DND-41 (cell line): Measurements from ENCODE around the gene CD74.

Experiments
- ATAC-seq: fragments of 200-7000 bp; cut with Tn5 transposase; 3 replicates; pipeline ENCODE4 v1.9.1; 2021; ENCODE audit warnings: low read depth; ENCODE audit not compliant: insufficient read depth
- DNase-seq: peaks from one replicate; pipeline ENCODE4 v3.0.0-alpha.2; 2020
- H2AFZ ChIP-seq: 2 replicates; pipeline ENCODE4 v1.6.0; 2012; ENCODE audit warnings: low read depth, low read length
- H3K27ac ChIP-seq: 2 replicates; pipeline ENCODE4 v1.5.1; 2012; ENCODE audit warnings: low read length, inconsistent platforms
- H3K27me3 ChIP-seq: fragments of 200-600 bp; sonication (generic); 2 replicates; pipeline ENCODE4 v1.6.0; 2012; ENCODE audit warnings: low read length, mild to moderate bottlenecking, inconsistent platforms; ENCODE audit not compliant: insufficient read depth, poor library complexity
- H3K36me3 ChIP-seq: 2 replicates; pipeline ENCODE4 v1.5.1; 2012; ENCODE audit warnings: low read length, inconsistent platforms; ENCODE audit not compliant: insufficient read depth
- H3K4me1 ChIP-seq: 2 replicates; pipeline ENCODE4 v1.5.1; 2012; ENCODE audit warnings: mild to moderate bottlenecking, low read length; ENCODE audit not compliant: insufficient read depth
- H3K4me2 ChIP-seq: 2 replicates; pipeline ENCODE4 v1.6.0; 2012; ENCODE audit warnings: mild to moderate bottlenecking, moderate library complexity, low read length, inconsistent platforms; ENCODE audit not compliant: insufficient read depth
- H3K4me3 ChIP-seq, 2 experiments: fragments of 200-600 bp in 1 of 2; shearing (Covaris generic) in 1 of 2; 2 replicates each; pipeline ENCODE4 v1.5.1; 2012 to 2016; ENCODE audit warnings: inconsistent platforms in 2 of 2, low read length in 2 of 2, mild to moderate bottlenecking in 2 of 2, low read depth in 1 of 2, moderate library complexity in 1 of 2
- H3K79me2 ChIP-seq: 2 replicates; pipeline ENCODE4 v1.6.0; 2012; ENCODE audit warnings: low read length, inconsistent platforms; ENCODE audit not compliant: insufficient read depth
- H3K9ac ChIP-seq: 2 replicates; pipeline ENCODE4 v1.6.0; 2012; ENCODE audit warnings: low read depth, mild to moderate bottlenecking, inconsistent platforms, low read length, moderate library complexity
- H3K9me3 ChIP-seq: 2 replicates; pipeline ENCODE4 v1.5.1; 2012; ENCODE audit warnings: low read length, moderate library complexity, mild to moderate bottlenecking, inconsistent platforms; ENCODE audit not compliant: insufficient read depth, severe bottlenecking
- H4K20me1 ChIP-seq: 2 replicates; pipeline ENCODE4 v1.6.0; 2012; ENCODE audit warnings: low read length; ENCODE audit not compliant: insufficient read depth
- CTCF ChIP-seq: IDR thresholded peaks from 2 replicates; pipeline ENCODE4 v1.5.1; 2012; ENCODE audit warnings: borderline replicate concordance, low read length, moderate library complexity, mild to moderate bottlenecking; ENCODE audit not compliant: poor library complexity, severe bottlenecking; ENCODE audit errors: extremely low read depth
- EZH2 ChIP-seq: IDR thresholded peaks from 3 replicates; pipeline ENCODE4 v1.6.1; 2012; ENCODE audit warnings: borderline replicate concordance, low read depth, mild to moderate bottlenecking, moderate library complexity, low read length, inconsistent platforms; ENCODE audit not compliant: severe bottlenecking

CD74 gene

DNA sequence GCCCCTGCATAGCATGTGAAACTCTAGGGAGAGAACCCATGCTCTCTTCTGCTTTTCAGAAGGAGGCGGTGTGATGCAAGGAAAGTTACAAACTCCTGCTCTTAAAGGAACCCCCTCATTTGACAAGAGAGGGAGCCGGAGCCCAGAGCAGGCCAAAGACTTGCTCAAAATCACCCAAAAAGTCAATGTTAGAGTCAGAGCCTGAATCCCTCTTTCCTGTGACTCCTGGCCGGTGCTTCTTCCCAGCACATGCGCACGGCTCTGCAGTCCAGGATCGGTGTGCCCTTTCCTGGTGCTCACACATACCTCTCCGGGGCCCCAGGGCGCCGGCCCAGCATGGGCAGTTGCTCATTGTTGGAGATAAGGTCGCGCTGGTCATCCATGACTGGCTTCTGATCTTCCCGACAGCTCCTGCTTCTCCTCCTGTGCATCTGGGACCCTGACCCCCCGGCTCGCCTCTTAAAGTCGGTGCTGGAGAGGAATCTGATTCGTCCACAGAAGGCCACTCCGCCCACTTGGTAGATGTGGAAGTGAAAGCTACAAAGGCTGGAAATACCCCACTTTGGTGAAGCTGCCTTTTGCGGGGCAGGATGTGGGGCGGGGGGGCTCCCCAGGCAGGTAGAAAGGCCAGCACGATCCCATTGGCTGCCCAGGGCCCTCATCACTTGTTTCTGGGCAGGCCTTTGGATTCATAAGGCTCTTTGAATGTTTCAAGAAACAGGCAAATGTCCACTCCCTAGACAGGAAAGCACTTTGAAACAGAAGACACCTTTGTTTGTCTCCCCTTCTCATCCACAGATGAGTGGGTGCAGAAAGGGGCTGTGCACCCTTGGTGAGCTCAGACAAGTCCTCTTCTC, at the start of gene CD74:
Gene CD74 (minus strand): TSS at position 592 of the 857 bp plus-strand sequence. CDS start 161 bp downstream, at position 431.
- H3K4me2 ChIP-seq: no peak within 1 kb of the TSS
- no peaks in the 10 kb centered on the region for H3K4me1 ChIP-seq
- DNase-seq (peak; percentile 16), ATAC-seq (peak; percentile 29; the same call in 1 of the 3 replicates)
- no peaks in the 10 kb centered on the region for H3K9me3 ChIP-seq
- no peak within 1 kb of the TSS for H3K9ac ChIP-seq
- H4K20me1 ChIP-seq: no peaks in the 10 kb centered on the region
- H3K36me3 ChIP-seq: no peaks in the 10 kb centered on the region
- no peaks in the 10 kb centered on the region for H3K79me2 ChIP-seq
- TF ChIP-seq EZH2 (no peak), CTCF (no peak)
- no peaks in the 10 kb centered on the region for H3K27me3 ChIP-seq
- no peak within 1 kb of the TSS for H3K27ac ChIP-seq
- no peak within 1 kb of the TSS for H3K4me3 ChIP-seq
- no peak within 1 kb of the TSS for H2AFZ ChIP-seq

DNA sequence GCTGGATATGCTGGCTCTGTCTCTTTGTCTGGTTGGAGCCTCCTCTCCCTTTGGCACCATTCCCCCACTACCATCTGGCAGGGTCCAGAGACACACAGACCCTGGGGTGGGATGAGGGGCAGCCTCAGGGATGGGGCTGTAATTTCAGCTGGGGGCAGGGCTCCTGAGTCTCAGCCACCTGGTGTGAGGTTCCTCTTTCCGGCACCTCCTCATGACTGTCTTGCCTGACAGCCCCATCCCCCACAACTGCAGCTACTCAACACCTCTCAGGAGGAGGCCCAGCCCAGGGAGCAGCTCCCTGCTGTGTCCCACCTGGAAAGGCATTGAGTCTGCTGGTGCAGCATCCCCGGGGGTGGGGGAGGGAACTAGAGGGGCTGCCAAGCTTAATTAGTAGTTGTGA, 48.5 kb upstream of the CD74 start:
- DNase-seq: no peak
- Histone ChIP-seq H2AFZ (no peak overlapping the region), H4K20me1 (no peaks in the 10 kb centered on the region), H3K9me3 (no peaks in the 10 kb centered on the region), H3K9ac (no peak overlapping the region), H3K27me3 (no peaks in the 10 kb centered on the region), H3K79me2 (no peaks in the 10 kb centered on the region), H3K4me2 (no peak overlapping the region), H3K4me3 (no peak overlapping the region), H3K27ac (no peak overlapping the region), H3K4me1 (peaks cover 17% of the 10 kb centered on the region), H3K36me3 (no peaks in the 10 kb centered on the region)
- ATAC-seq: no peak
- TF ChIP-seq CTCF (no peak), EZH2 (no peak)

DNA sequence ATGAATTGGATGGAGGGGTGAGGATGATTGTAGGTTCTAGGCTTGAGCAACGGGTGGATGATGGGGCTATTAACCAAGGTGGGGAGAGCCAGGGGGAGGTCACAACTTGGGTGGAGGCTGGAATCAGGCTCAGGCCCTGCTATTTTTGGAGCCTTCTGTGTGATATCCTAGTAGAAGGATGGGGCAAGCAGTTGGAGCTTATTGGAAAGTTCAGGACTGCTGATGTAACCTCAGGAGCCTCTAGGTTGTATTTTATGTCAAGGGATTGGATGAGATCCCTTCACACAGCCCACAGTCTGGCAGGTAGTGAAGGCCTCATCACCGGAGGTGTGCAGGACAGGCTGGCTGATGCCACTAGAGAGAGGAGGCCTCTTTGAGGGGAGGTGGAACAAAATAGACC, 48.1 kb upstream of the CD74 start:
- Histone ChIP-seq H3K9me3 (no peaks in the 10 kb centered on the region), H3K4me3 (no peak overlapping the region), H3K27ac (no peak overlapping the region), H3K9ac (no peak overlapping the region), H3K27me3 (no peaks in the 10 kb centered on the region), H2AFZ (no peak overlapping the region), H3K4me2 (no peak overlapping the region), H3K79me2 (no peaks in the 10 kb centered on the region), H3K4me1 (peaks cover 17% of the 10 kb centered on the region), H3K36me3 (no peaks in the 10 kb centered on the region), H4K20me1 (no peaks in the 10 kb centered on the region)
- no peak for DNase-seq
- TF ChIP-seq CTCF (no peak), EZH2 (no peak)
- no peak for ATAC-seq
